ENCODE data around the gene SIN3A.
A peak's percentile ranks its signal among the peaks of the same experiment; 100 is the strongest.
"Not testable (repeated sequence)": the region's sequence is repeated elsewhere in the genome, so short reads cannot be mapped to it uniquely, and the experiment has no call there.

The SIN3A gene

GRCh38 chr15:75356517-75356916 lies 95.0 kb downstream of the SIN3A start:
- DNase-seq (ENCODE audit: low read depth), result no peak

GRCh38 chr15:75356006-75356405 lies 95.5 kb downstream of the SIN3A start:
- DNase-seq (ENCODE audit: low read depth), result no peak

- no peak for DNase-seq (ENCODE audit: low read depth)
Observed at GRCh38 chr15:75355369-75355768, 96.1 kb downstream of the SIN3A start.

DNA sequence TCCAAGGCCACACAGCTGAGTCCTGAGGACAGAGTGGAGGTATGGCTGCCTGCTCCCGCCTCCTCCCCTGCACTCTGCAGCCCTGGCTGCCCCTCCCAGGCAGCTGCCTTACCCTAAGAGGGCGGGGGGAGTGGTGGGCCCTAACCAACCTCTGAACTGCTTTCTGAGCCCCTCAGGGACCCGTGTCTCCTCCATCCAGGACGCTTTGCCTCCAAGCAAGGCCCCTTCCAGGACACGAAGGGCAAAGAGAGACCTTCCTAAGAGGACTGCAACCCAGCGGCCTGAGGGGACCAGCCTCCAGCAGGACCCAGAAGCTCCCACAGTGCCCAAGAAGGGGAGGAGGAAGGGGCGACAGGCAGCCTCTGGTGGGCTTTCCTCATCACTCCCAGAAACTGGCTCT lies 97.0 kb downstream of the SIN3A start:
- DNase-seq (ENCODE audit: low read depth), result no peak

DNA sequence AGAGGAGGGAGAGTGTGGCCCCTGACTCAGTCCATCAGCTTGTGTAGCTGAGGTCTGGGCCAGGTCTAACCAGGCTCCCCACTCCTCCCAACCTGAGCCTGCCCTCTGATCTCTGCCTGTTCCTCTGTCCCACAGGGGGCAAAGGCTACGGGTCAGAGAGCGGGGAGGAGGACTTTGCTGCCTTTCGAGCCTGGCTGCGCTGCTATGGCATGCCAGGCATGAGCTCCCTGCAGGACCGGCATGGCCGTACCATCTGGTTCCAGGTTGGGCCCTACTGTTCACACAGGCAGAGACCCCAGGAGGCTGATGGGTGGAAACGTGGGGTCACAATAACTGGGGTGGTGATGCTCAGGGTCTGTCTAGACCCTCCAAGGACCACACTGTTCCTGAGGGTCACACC lies 97.9 kb downstream of the SIN3A start:
- no peak for DNase-seq (ENCODE audit: low read depth)

DNA sequence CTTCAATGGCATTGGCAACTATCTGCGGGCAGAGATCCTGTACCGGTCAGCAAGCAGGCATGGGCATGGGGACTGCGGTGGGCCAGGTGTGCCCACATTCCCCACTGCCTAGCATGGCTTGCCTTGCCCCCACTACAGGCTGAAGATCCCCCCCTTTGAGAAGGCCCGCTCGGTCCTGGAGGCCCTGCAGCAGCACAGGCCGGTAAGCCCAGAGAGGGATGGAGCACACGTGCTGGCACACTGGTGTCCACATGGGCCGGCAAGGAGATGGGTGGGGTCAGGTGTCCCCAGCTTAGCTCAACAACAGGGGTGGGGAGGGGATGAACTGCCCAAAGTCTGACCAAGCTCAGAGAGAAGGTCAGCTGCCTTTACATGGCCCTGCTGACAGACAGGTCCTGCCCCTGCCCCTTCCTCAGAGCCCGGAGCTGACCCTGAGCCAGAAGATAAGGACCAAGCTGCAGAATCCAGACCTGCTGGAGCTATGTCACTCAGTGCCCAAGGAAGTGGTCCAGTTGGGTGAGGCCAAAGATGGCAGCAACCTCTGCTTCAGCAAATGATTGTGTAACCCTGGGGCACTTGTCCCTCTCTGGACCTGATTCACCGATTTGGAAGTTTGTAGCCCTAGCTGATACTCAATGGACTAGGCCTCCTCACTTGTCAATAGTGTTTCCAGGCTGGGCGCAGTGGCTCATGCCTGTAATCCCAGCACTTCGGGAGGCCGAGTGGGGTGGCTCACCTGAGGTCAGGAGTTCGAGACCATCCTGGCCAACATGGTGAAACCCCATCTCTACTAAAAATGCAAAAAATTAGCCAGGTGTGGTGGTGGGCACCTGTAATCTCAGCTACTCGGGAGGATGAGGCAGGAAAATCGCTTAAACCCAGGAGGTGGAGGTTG lies 99.1 kb downstream of the SIN3A start:
- DNase-seq (ENCODE audit: low read depth), result no peak

GRCh38 chr15:75350601-75351361 lies 100.7 kb downstream of the SIN3A start:
- DNase-seq (ENCODE audit: low read depth), result no peak

GRCh38 chr15:75349851-75350588 lies 101.5 kb downstream of the SIN3A start:
- no peak for DNase-seq (ENCODE audit: low read depth)

GRCh38 chr15:75349351-75349669 lies 102.2 kb downstream of the SIN3A start:
- not testable (repeated sequence) for DNase-seq (ENCODE audit: low read depth)

GRCh38 chr15:75348562-75349350 lies 102.7 kb downstream of the SIN3A start:
- DNase-seq (ENCODE audit: low read depth), result no peak

- DNase-seq (ENCODE audit: low read depth), result no peak
Observed at GRCh38 chr15:75348034-75348561, 103.4 kb downstream of the SIN3A start.

GRCh38 chr15:75347222-75348033 lies 104.1 kb downstream of the SIN3A start:
- no peak for DNase-seq (ENCODE audit: low read depth)

DNA sequence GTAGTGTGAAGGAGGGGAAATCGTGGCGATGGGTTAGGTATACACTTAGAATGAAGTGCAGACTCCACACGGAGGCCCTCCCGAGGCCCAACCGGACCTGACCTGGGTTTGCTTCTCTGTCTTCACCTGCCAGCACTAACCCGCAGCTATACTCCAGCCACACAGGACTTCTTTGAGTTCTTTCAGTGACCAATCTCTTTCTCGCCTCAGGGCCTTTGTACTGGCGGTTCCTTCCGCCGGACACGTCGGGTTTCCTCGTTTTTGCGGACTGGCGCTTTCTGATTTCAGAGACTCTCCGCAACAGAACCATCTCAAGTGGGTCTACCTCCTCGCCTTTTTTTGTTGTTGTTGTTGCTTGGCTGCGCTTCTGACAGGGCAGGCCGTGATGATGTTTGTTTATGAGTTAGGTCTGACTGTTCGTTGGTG lies 104.7 kb downstream of the SIN3A start, which contains the start of gene NEIL1:
Gene NEIL1 (plus strand): TSS at position 244 of the 426 bp plus-strand sequence. CDS start 1,867 bp downstream, outside the sequence.
- DNase-seq (ENCODE audit: low read depth), result no peak

DNA sequence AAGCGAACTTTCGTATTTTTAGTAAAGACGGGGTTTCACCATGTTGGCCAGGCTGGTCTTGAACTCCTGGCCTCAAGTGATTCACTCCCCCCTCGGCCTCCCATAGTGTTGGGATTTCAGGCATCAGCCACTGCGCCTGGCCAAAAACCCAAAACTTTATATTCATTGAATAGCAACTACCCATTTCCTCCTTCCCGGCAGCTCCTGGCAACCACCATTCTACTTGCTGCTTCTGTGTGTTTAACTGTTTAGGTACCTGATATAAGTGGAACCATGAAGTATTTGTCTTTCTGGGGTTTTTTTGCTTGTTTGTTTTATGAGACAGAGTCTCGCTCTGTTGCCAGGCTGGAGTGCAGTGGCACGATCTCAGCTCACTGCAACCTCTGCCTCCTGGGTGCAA lies 107.5 kb downstream of the SIN3A start:
- DNase-seq (ENCODE audit: low read depth), result not testable (repeated sequence)

DNA sequence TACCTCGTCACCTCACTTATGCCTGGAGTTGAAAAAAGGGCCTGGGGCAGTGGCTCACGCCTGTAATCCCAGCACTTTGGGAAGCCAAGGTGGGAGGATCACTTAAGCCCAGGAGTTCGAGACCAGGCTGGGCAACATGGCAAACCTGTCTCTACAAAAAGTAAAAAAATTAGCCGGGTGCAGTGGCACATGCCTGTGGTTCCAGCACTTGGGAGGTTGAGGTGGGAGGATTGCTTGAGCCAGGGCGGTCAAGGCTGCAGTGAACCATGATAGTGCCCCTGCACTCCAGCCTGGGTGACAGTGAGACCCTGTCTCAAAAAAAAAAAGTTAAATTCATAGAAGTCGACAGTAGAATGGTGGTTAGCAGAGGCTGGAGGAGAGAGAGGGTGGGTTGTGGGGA lies 109.3 kb downstream of the SIN3A start:
- no peak for DNase-seq (ENCODE audit: low read depth)

GRCh38 chr15:75339531-75340240 lies 111.8 kb downstream of the SIN3A start:
- DNase-seq (ENCODE audit: low read depth), result no peak

DNA sequence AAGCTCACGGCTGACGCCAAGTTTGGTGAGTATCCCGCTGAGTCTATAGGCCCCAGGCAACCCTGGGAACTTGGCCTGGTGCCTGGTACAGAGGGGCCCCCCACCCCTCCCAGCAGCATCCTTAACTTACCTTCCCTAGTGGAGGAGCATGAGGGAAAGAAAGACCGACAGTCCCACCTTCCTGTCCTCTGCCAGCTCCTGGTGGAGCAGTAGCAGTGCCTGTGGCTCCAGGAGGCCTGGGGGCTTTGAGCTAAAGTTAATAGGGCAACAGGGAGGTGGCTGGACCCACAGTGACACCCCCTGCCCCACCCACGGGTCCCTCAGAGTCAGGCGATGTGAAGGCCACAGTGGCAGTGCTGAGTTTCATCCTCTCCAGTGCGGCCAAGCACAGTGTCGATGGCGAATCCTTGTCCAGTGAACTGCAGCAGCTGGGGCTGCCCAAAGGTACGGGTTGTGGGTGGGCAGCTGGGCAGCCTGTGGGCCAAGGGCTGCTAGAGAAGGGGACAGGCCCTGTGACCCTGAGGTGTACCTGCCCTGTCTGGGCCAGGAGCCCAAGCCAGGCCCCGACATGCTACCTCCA lies 112.7 kb downstream of the SIN3A start:
- DNase-seq (ENCODE audit: low read depth), result no peak

DNA sequence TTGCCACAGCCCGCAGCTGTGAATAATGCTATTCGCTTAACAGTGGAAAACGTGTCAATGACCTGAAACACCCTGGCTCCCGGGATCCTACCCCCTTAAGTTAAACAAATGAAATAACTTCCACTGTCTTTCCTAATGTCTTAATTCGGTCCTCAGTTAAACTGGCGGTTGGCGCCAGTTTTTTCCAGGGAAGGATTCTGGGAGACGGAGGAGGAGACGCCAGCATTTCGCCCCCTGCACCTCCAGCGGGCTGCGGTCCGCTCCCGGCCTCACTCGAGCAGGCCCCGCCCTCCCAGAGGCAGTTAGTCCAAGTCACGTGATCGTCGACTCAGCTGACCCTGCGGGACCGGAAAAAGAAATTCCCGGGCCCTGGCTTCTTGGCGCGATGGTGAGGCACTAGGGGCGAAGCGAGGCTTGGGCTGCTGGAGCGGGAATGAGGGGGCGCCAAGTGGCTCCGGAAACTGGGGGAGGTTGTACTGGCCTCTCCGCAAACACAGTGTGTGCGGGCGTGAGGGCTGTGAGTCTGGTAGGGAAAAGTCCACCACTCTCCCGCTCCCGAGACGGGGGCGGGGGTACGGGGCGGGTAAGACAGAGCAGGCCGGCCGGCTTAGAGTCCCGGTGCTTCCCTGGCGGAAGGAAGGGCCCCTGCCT lies 115.7 kb downstream of the SIN3A start, which contains the start of gene COMMD4:
Gene COMMD4 (plus strand): TSS at position 359 of the 651 bp plus-strand sequence. CDS start 27 bp downstream, at position 386.
- peak; percentile 81 for DNase-seq (ENCODE audit: low read depth)

GRCh38 chr15:75335313-75335704 lies 116.2 kb downstream of the SIN3A start:
- no peak for DNase-seq (ENCODE audit: low read depth)
